PC-9 (cell line): ENCODE measurements around the gene MAOA.

Experiments used
- CTCF ChIP-seq: fragments of 200-600 bp; sonication (generic); conservative IDR thresholded peaks from 2 replicates; pipeline ENCODE4 v1.6.1; 2017; ENCODE audit warnings: mixed run types, antibody characterized with exemption, mild to moderate bottlenecking, moderate library complexity
- EZH2 ChIP-seq: fragments of 200-600 bp; sonication (generic); IDR thresholded peaks from 2 replicates; pipeline ENCODE4 v1.8.0; 2017; ENCODE audit warnings: antibody characterized with exemption, low read depth

GRCh38 chrX:43629229-43629628 lies 26.9 kb upstream of the MAOA start:
- no peak for TF ChIP-seq EZH2
- TF ChIP-seq CTCF: no peak
